GM12874 (cell line): ENCODE results near the gene NAA60.

Source experiments
- TF ChIP-seq, protein P1 (sequence below): IDR thresholded peaks from 2 replicates; pipeline ENCODE4 v1.5.1; 2011; ENCODE audit warnings: low read depth, mild to moderate bottlenecking, control low read depth, low read length, moderate library complexity; ENCODE audit not compliant: insufficient read depth

NAA60 gene

DNA sequence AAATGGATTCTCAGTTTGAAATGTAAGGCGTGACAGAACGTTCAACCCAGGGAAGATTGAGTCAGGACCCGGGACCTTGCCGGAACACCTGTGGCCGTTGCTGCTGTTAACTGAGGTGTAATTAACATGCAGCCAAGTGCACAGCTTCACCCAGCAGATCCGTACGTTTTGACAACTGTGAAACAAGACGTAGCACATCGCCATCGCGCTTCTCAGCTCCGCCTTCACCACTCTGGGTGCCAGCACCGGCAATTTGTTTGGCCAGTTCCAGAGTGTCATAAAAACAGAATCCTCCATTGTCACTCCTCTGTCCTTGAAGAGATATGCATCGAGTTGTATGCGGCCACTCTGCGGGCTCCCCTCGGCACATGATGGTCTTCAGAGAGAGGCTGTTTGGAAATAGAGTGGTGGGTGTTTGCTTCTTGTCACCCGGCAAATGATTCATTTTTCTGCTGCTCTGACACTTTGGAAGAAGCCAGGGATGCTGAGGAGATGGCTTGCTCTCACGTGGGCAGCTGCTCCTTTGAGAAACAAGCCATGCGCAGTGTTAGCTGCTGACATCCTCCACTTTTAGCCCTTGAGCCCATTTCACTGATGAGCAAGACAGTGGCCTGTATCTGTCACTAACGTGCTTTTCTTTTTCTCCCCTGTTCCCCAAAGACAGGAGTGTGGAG, 22.6 kb downstream of the NAA60 start:
- TF ChIP-seq, protein P1, sequence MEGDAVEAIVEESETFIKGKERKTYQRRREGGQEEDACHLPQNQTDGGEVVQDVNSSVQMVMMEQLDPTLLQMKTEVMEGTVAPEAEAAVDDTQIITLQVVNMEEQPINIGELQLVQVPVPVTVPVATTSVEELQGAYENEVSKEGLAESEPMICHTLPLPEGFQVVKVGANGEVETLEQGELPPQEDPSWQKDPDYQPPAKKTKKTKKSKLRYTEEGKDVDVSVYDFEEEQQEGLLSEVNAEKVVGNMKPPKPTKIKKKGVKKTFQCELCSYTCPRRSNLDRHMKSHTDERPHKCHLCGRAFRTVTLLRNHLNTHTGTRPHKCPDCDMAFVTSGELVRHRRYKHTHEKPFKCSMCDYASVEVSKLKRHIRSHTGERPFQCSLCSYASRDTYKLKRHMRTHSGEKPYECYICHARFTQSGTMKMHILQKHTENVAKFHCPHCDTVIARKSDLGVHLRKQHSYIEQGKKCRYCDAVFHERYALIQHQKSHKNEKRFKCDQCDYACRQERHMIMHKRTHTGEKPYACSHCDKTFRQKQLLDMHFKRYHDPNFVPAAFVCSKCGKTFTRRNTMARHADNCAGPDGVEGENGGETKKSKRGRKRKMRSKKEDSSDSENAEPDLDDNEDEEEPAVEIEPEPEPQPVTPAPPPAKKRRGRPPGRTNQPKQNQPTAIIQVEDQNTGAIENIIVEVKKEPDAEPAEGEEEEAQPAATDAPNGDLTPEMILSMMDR: no peak

DNA sequence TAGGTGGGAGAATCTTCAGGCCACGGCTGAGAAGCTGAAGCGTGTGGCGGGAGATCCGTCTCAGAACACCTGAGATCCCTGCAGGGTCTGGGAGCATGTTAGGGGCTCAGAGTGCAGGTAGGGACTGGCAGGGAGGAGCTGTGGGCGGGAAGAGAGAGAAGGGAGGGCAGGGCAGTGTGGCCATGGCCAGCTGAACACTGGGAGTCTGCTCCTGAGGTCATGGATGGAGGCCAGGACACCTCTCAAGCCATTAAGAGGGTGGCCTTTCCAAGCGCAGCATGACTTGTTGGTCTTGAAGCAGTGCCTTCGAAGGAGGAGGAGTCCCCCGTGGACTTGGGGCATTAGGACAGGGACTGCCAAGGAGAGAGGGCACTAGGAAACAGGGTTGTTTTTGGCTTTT, 23.7 kb downstream of the NAA60 start:
- TF ChIP-seq, protein P1: no peak

- TF ChIP-seq, protein P1: no peak
Measured at GRCh38 chr16:3467921-3468320, 24.4 kb downstream of the NAA60 start.

DNA sequence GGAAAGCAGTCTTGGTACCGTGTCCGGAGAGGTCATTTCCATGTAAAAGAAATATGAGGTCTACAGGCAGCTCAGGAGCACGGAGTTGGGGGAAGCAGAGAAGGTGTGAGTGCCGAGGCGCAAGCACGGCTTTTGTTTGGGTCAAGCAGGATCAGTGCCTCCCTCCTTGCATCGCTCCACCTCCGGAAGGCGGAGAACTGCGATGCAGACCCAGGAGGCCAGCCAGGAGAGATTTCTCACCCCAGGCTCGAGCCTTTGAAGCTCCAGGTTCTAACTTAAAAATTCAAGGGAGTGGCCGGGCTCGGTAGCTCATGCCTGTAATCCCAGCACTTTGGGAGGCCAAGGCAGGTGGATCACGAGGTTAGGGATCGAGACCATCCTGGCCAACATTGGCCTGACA, 25.0 kb downstream of the NAA60 start:
- TF ChIP-seq, protein P1: no peak

- TF ChIP-seq, protein P1: no peak
Measured at GRCh38 chr16:3469736-3470135, 26.3 kb downstream of the NAA60 start.

DNA sequence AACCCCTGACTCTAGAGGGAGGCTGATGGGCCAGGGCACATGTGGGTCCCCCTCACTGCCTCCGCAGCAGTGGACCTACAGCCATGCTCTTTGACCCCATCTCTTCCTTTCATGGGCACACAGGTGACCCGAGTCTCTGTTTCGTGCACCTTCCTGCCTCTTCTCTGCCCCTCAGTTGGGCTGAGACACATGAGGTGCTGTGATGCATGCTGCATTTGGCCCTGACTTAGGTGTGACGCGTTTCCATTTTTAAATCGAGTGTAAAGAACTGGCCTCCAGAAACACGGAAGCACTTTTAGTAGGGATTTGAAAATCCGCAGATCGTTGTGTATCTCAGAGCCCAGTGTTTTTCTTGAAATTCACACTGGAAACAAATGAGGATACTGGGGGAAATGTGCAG, 27.2 kb downstream of the NAA60 start:
- TF ChIP-seq, protein P1: no peak

- TF ChIP-seq, protein P1: no peak
Measured at GRCh38 chr16:3471518-3472176, 28.2 kb downstream of the NAA60 start.
